PC-3 (cell line): ENCODE results near the gene STAT2. TPM values are rescaled to one million over a fixed set of nuclear protein-coding genes. Genes with fewer than 3 reads are reported as not detected.

Experiments used
- ATAC-seq: fragments of 200-7000 bp; cut with Tn5 transposase; 2 replicates; pipeline ENCODE4 v1.9.1; 2020; ENCODE audit warnings: mild to moderate bottlenecking, moderate library complexity
- BruUV-seq: library from RNA; stranded (reverse); fragments of 400-500 nt; replicated peaks from 2 replicates; lab custom pipeline; 2021; lab: Mats Ljungman, UMichigan
- CTCF ChIA-PET: fragments of 300-600 bp; sonication (Branson Sonifier 250); formaldehyde crosslinking; loops from one replicate; lab custom pipeline; 2022; ENCODE audit warnings: antibody characterized with exemption; lab: Charles Lee
- POLR2A ChIA-PET: fragments of 300-600 bp; sonication (Branson Sonifier 250); formaldehyde crosslinking; loops from one replicate; lab custom pipeline; 2022; ENCODE audit warnings: antibody characterized with exemption; ENCODE audit not compliant: unreplicated experiment; lab: Charles Lee
- DNase-seq: peaks from one replicate; pipeline ENCODE4 v3.0.0-alpha.2; 2015
- H2AFZ ChIP-seq: fragments of 300-600 bp; sonication (generic); 2 replicates; pipeline ENCODE4 v1.6.0; 2016; ENCODE audit warnings: antibody characterized with exemption, low read length
- H3F3A ChIP-seq: fragments of 300-600 bp; sonication (generic); one replicate; pipeline ENCODE4 v1.6.0; 2017; ENCODE audit warnings: antibody characterized with exemption, low read length, control low read depth, mild to moderate bottlenecking; ENCODE audit not compliant: unreplicated experiment
- H3K27ac ChIP-seq: fragments of 300-600 bp; sonication (generic); 2 replicates; pipeline ENCODE4 v1.5.1; 2016; ENCODE audit warnings: mild to moderate bottlenecking, low read length
- H3K27me3 ChIP-seq: fragments of 300-600 bp; sonication (generic); 2 replicates; pipeline ENCODE4 v1.6.1; 2016; ENCODE audit warnings: low read length, mixed read lengths
- H3K36me3 ChIP-seq: fragments of 300-600 bp; sonication (generic); 2 replicates; pipeline ENCODE4 v1.6.1; 2016; ENCODE audit warnings: low read depth, mixed run types, low read length, mixed read lengths
- H3K4me1 ChIP-seq: fragments of 300-600 bp; sonication (generic); 2 replicates; pipeline ENCODE4 v1.5.1; 2016; ENCODE audit warnings: low read length; ENCODE audit not compliant: insufficient read depth
- H3K4me2 ChIP-seq: fragments of 300-600 bp; sonication (generic); 2 replicates; pipeline ENCODE4 v1.6.0; 2016; ENCODE audit warnings: low read length
- H3K4me3 ChIP-seq: fragments of 300-600 bp; sonication (generic); 2 replicates; pipeline ENCODE4 v1.5.1; 2016; ENCODE audit warnings: mild to moderate bottlenecking, low read length, mixed read lengths
- H3K79me2 ChIP-seq: fragments of 300-600 bp; sonication (generic); 2 replicates; pipeline ENCODE4 v1.6.1; 2017; ENCODE audit warnings: low read length, mixed read lengths
- H3K9ac ChIP-seq: fragments of 300-600 bp; sonication (generic); 2 replicates; pipeline ENCODE4 v1.6.0; 2016; ENCODE audit warnings: mild to moderate bottlenecking, low read length
- H3K9me2 ChIP-seq: fragments of 300-600 bp; sonication (generic); replicated peaks from 2 replicates; pipeline ENCODE4 v1.6.1; 2016; ENCODE audit warnings: mixed run types, low read length, mixed read lengths
- H3K9me3 ChIP-seq: fragments of 300-600 bp; sonication (generic); 2 replicates; pipeline ENCODE4 v1.6.1; 2016; ENCODE audit warnings: low read length, mixed read lengths
- H4K20me1 ChIP-seq: fragments of 300-600 bp; sonication (generic); 2 replicates; pipeline ENCODE4 v1.6.1; 2016; ENCODE audit warnings: low read length, mixed read lengths
- CTCF ChIP-seq: fragments of 300-600 bp; sonication (generic); conservative IDR thresholded peaks from 2 replicates; pipeline ENCODE4 v1.5.1; 2017; ENCODE audit warnings: antibody characterized with exemption, low read depth, mild to moderate bottlenecking, low read length
- EZH2 ChIP-seq: fragments of 300-600 bp; sonication (generic); IDR thresholded peaks from one replicate; pipeline ENCODE4 v1.6.1; 2017; ENCODE audit warnings: antibody characterized with exemption, mild to moderate bottlenecking, low read length; ENCODE audit not compliant: unreplicated experiment
- EZH2phosphoT487 ChIP-seq: fragments of 300-600 bp; sonication (generic); IDR thresholded peaks from 2 replicates; pipeline ENCODE4 v1.6.1; 2018; ENCODE audit warnings: mild to moderate bottlenecking, antibody characterized with exemption, low read length, borderline replicate concordance
- intact Hi-C: fragments of 100-400 bp; cut with micrococcal nuclease; formaldehyde crosslinking; loops from 2 replicates; pipeline ENCODE4 v1.9.0; 2023
- total RNA-seq: library from RNA; depleted of rRNA; stranded (reverse); fragments of >200 nt; gene quantifications from 2 replicates; pipeline ENCODE4 v1.2.3, GENCODE V29; 2014

Gene STAT2
- total RNA-seq, 1 experiment from 2014 or later = 68.8 TPM

GRCh38 chr12:56374726-56375597, 15.1 kb upstream of the STAT2 start:
- Histone ChIP-seq H3K27ac (no peak overlapping the region), H3K9me3 (no peaks in the 10 kb centered on the region), H3K36me3 (no peaks in the 10 kb centered on the region), H3K4me3 (no peak overlapping the region), H3F3A (no peaks in the 10 kb centered on the region), H3K4me2 (no peak overlapping the region), H3K9me2 (no peaks in the 10 kb centered on the region), H3K9ac (no peak overlapping the region), H3K27me3 (no peaks in the 10 kb centered on the region), H2AFZ (peak overlapping the region; percentile 15; the same call in 1 of the 2 replicates), H4K20me1 (no peaks in the 10 kb centered on the region), H3K4me1 (peaks cover 10% of the 10 kb centered on the region), H3K79me2 (no peaks in the 10 kb centered on the region)
- ATAC-seq (peak; percentile 48; the same call in 1 of the 2 replicates), DNase-seq (peak; percentile 37)
- intact Hi-C loops = no loop called here
- ChIA-PET POLR2A (interaction anchor here (0.6 to 1.0 kb wide), 2 partner anchors 11 to 15 kb away, joined by 10 to 11 read pairs; partner anchors contain the start of gene STAT2), CTCF (interaction anchor here (0.6 to 0.7 kb wide), 3 partner anchors 18 to 59 kb away, joined by 3 to 6 read pairs (median 4); partner anchors contain the start of gene CNPY2)
- no TSS peak for BruUV-seq
- no peak for TF ChIP-seq EZH2
- TF ChIP-seq CTCF = no peak
- no peak for TF ChIP-seq EZH2phosphoT487

GRCh38 chr12:56373515-56373914, 13.6 kb upstream of the STAT2 start:
- Histone ChIP-seq H3K79me2 (no peaks in the 10 kb centered on the region), H3K36me3 (no peaks in the 10 kb centered on the region), H3K9me3 (no peaks in the 10 kb centered on the region), H3K9me2 (no peaks in the 10 kb centered on the region), H3K27ac (no peak overlapping the region), H2AFZ (no peak overlapping the region), H3F3A (no peaks in the 10 kb centered on the region), H3K9ac (no peak overlapping the region), H3K27me3 (no peaks in the 10 kb centered on the region), H3K4me1 (peaks cover 10% of the 10 kb centered on the region), H4K20me1 (no peaks in the 10 kb centered on the region), H3K4me3 (no peak overlapping the region), H3K4me2 (no peak overlapping the region)
- no peak for ATAC-seq
- no TSS peak for BruUV-seq
- POLR2A ChIA-PET = interaction anchor here (0.5 kb wide), 1 partner anchor 40 kb away, joined by 4 read pairs; no protein-coding TSS in a partner anchor
- TF ChIP-seq CTCF (no peak), EZH2phosphoT487 (no peak), EZH2 (no peak)
- DNase-seq = no peak
- intact Hi-C loops = no loop called here
- CTCF ChIA-PET = no interaction called here

- no peak overlapping the region for H3K27ac ChIP-seq
- no peaks in the 10 kb centered on the region for H3K79me2 ChIP-seq
- intact Hi-C loops = no loop called here
- TF ChIP-seq EZH2 (no peak), CTCF (no peak), EZH2phosphoT487 (no peak)
- H3F3A ChIP-seq = no peaks in the 10 kb centered on the region
- no TSS peak for BruUV-seq
- H3K36me3 ChIP-seq = no peaks in the 10 kb centered on the region
- no peaks in the 10 kb centered on the region for H3K4me1 ChIP-seq
- no peak overlapping the region for H3K9ac ChIP-seq
- no peak overlapping the region for H3K4me2 ChIP-seq
- no peaks in the 10 kb centered on the region for H4K20me1 ChIP-seq
- POLR2A ChIA-PET = no interaction called here
- CTCF ChIA-PET = no interaction called here
- no peaks in the 10 kb centered on the region for H3K27me3 ChIP-seq
- H3K9me3 ChIP-seq = no peaks in the 10 kb centered on the region
- H3K4me3 ChIP-seq = no peak overlapping the region
- no peaks in the 10 kb centered on the region for H3K9me2 ChIP-seq
- no peak for ATAC-seq
- no peak overlapping the region for H2AFZ ChIP-seq
- DNase-seq = no peak
Observed at GRCh38 chr12:56366948-56367347, 7.0 kb upstream of the STAT2 start.
